Neural cell (in vitro differentiated cells): ENCODE data around the gene WDFY3.

ENCODE experiments used
- CTCF ChIP-seq: fragments of 450-650 bp; IDR thresholded peaks from 2 replicates; pipeline ENCODE4 v1.5.1; 2014; ENCODE audit warnings: antibody characterized with exemption, mild to moderate bottlenecking, moderate library complexity; ENCODE audit not compliant: poor library complexity, severe bottlenecking
- EP300 ChIP-seq: fragments of 450-650 bp; conservative IDR thresholded peaks from 2 replicates; pipeline ENCODE4 v1.6.1; 2014; ENCODE audit warnings: antibody characterized with exemption, mild to moderate bottlenecking, moderate library complexity; ENCODE audit not compliant: poor library complexity, severe bottlenecking
- POLR2AphosphoS5 ChIP-seq: IDR thresholded peaks from 2 replicates; pipeline ENCODE4 v1.6.1; 2012
- RAD21 ChIP-seq: fragments of 450-650 bp; conservative IDR thresholded peaks from 2 replicates; pipeline ENCODE4 v1.6.1; 2014; ENCODE audit warnings: antibody characterized with exemption, mild to moderate bottlenecking, moderate library complexity

GRCh38 chr4:84895283-84895682 is 71.2 kb downstream of the WDFY3 start:
- no peak for TF ChIP-seq CTCF
- no peak for TF ChIP-seq EP300
- no peak for TF ChIP-seq POLR2AphosphoS5
- no peak for TF ChIP-seq RAD21
